ENCODE measurements around the gene TNNI3K.

- TF ChIP-seq CTCF (IDR thresholded peaks at IDR 0.05; ENCODE audit: control extremely low read depth in 1 of 3, insufficient read depth in 1 of 3, low read depth in 1 of 3, low read length in 3 of 3) (no peak), RXRA (IDR thresholded peaks at IDR 0.05; ENCODE audit: insufficient read depth, low read depth, low read length) (no peak), E2F6 (IDR thresholded peaks at IDR 0.05) (no peak), POLR2A (IDR thresholded peaks at IDR 0.05; ENCODE audit: control extremely low read depth in 1 of 2, low read depth in 2 of 2, low read length in 2 of 2) (no peak), RFX5 (IDR thresholded peaks at IDR 0.05; ENCODE audit: borderline replicate concordance, low read depth, low read length) (no peak), SIN3A (conservative IDR thresholded peaks at IDR 0.05 in 1 of 2, IDR thresholded peaks at IDR 0.05 in 1 of 2; ENCODE audit: low read depth in 1 of 2, low read length in 2 of 2) (no peak)
Observed at GRCh38 chr1:74363220-74363619, 128.0 kb downstream of the TNNI3K start.

Data from H1 (cell line).